HepG2 (cell line): Measurements from ENCODE around the gene HEYL. TPM values are rescaled to one million over a fixed set of nuclear protein-coding genes. Genes with fewer than 3 reads are reported as not detected.

Experiments used
- ATAC-seq: fragments of 200-7000 bp; cut with Tn5 transposase; 3 replicates; pipeline ENCODE4 v1.9.1; 2020; ENCODE audit warnings: mild to moderate bottlenecking, moderate library complexity
- BruUV-seq: library from RNA; stranded (reverse); fragments of 400-500 nt; replicated peaks from 2 replicates; lab custom pipeline; 2021; lab: Mats Ljungman, UMichigan
- CTCF ChIA-PET: fragments of 300-600 bp; formaldehyde crosslinking; extraction: SDS; loops from one replicate; lab custom pipeline; 2021; ENCODE audit warnings: low total read pairs, inconsistent platforms, low intra/inter-chr PET ratio; lab: Yijun Ruan, JAX
- POLR2A ChIA-PET: fragments of 350-600 bp; sonication (Branson Sonifier 250); formaldehyde crosslinking; loops from one replicate; lab custom pipeline; 2020; ENCODE audit warnings: antibody characterized with exemption, inconsistent platforms; lab: Yijun Ruan, JAX
- DNase-seq: peaks from one replicate; pipeline ENCODE4 v3.0.0-alpha.2; 2015; ENCODE audit warnings: low spot score
- FAIRE-seq: peaks from 3 replicates; lab custom pipeline; 2011; peaks lifted over from hg19 to GRCh38; lab: Jason Lieb, UNC
- H2AFZ ChIP-seq: one replicate; pipeline ENCODE4 v1.6.1; 2011; ENCODE audit warnings: low read length, inconsistent platforms
- H3K27ac ChIP-seq: fragments of 300-600 bp; 3 replicates; pipeline ENCODE4 v1.8.0; 2011; ENCODE audit warnings: mixed run types, mild to moderate bottlenecking, mixed read lengths, low read length, inconsistent platforms; ENCODE audit not compliant: insufficient read depth; ENCODE audit errors: extremely low read length
- H3K27me3 ChIP-seq, 2 experiments: fragments of 200-600 bp in 1 of 2; 2 replicates in 1 of 2; 3 replicates in 1 of 2; pipeline versions ENCODE4 v1.6.0 to v1.8.0; 2011; ENCODE audit warnings: low read length in 2 of 2, mild to moderate bottlenecking in 2 of 2, moderate library complexity in 2 of 2, inconsistent platforms in 1 of 2; ENCODE audit not compliant: insufficient read depth in 2 of 2, control insufficient read depth in 1 of 2
- H3K36me3 ChIP-seq, 2 experiments: fragments of 200-600 bp in 1 of 2; replicated peaks in 1 of 2; 2 replicates in 1 of 2; 3 replicates in 1 of 2; pipeline versions ENCODE4 v1.5.1 to v1.8.0; 2011; ENCODE audit warnings: low read length in 2 of 2, inconsistent platforms in 1 of 2; ENCODE audit not compliant: insufficient read depth in 2 of 2, control insufficient read depth in 1 of 2
- H3K4me1 ChIP-seq: 2 replicates; pipeline ENCODE4 v1.5.1; 2012; ENCODE audit warnings: low read length, inconsistent platforms; ENCODE audit not compliant: insufficient read depth
- H3K4me2 ChIP-seq: 2 replicates; pipeline ENCODE4 v1.6.0; 2011; ENCODE audit warnings: low read depth, low read length, inconsistent platforms
- H3K4me3 ChIP-seq, 3 experiments: fragments of 200-600 bp in 1 of 3; sonication (generic), shearing (Covaris generic) in 1 of 3; replicated peaks in 1 of 3; 2 replicates each; pipeline ENCODE4 v1.5.1; 2011 to 2016; ENCODE audit warnings: low read length in 3 of 3, inconsistent platforms in 2 of 3, low read depth in 2 of 3, mild to moderate bottlenecking in 2 of 3, control low read depth in 1 of 3, mixed read lengths in 1 of 3; ENCODE audit not compliant: insufficient read depth in 1 of 3
- H3K79me2 ChIP-seq: one replicate; pipeline ENCODE4 v1.6.1; 2011; ENCODE audit warnings: low read length, inconsistent platforms; ENCODE audit not compliant: insufficient read depth
- H3K9ac ChIP-seq: 2 replicates; pipeline ENCODE4 v1.6.0; 2011; ENCODE audit warnings: mild to moderate bottlenecking, low read depth, low read length, inconsistent platforms; ENCODE audit not compliant: insufficient read depth
- H3K9me3 ChIP-seq: 2 replicates; pipeline ENCODE4 v1.5.1; 2012; ENCODE audit warnings: mild to moderate bottlenecking, low read length
- H4K20me1 ChIP-seq: 2 replicates; pipeline ENCODE4 v1.6.0; 2011; ENCODE audit warnings: inconsistent platforms, mild to moderate bottlenecking, low read length, moderate library complexity; ENCODE audit not compliant: insufficient read depth
- CREM ChIP-seq, 2 experiments: sonication (generic) in 1 of 2; formaldehyde crosslinking in 1 of 2; IDR thresholded peaks; 2 replicates each; pipeline versions ENCODE4 v1.4.0 to v1.6.1; 2016 to 2020; ENCODE audit warnings: antibody characterized with exemption in 1 of 2, mild to moderate bottlenecking in 1 of 2, missing genetic modification reagents in 1 of 2
- FOXM1 ChIP-seq: sonication (generic); formaldehyde crosslinking; IDR thresholded peaks from 2 replicates; pipeline ENCODE4 v1.5.0; 2020; ENCODE audit warnings: missing genetic modification reagents
- KIAA2018 ChIP-seq: sonication (generic); formaldehyde crosslinking; IDR thresholded peaks from 2 replicates; pipeline ENCODE4 v1.5.0; 2020; ENCODE audit warnings: mild to moderate bottlenecking, missing genetic modification reagents, borderline replicate concordance
- NPAS2 ChIP-seq: sonication (generic); formaldehyde crosslinking; IDR thresholded peaks from 2 replicates; pipeline ENCODE4 v1.8.0; 2022; ENCODE audit warnings: mild to moderate bottlenecking, missing genetic modification reagents, borderline replicate concordance
- RAD21 ChIP-seq: fragments of 450-650 bp; formaldehyde crosslinking; IDR thresholded peaks from 2 replicates; pipeline ENCODE4 v1.5.0; 2020; ENCODE audit warnings: mild to moderate bottlenecking
- ZNF496 ChIP-seq: sonication (generic); formaldehyde crosslinking; IDR thresholded peaks from 2 replicates; pipeline ENCODE4 v1.8.1; 2023; ENCODE audit warnings: mild to moderate bottlenecking, moderate library complexity, missing genetic modification reagents; ENCODE audit not compliant: insufficient replicate concordance
- WGBS: methylation state at CpG from one replicate; pipeline ENCODE4 v1.1.6; 2017; ENCODE audit warnings: low lambda C conversion rate; 5-methylcytosine and 5-hydroxymethylcytosine counted together
- in situ Hi-C: cut with HindIII; loops from 2 replicates; pipeline ENCODE4 v1.10.0; 2017; ENCODE audit warnings: low pct_unique_long_range_greater_than_20kb; ENCODE audit not compliant: extremely low pct_ligation_motif_present
- intact Hi-C: fragments of 100-400 bp; cut with micrococcal nuclease; formaldehyde crosslinking; loops from one replicate; pipeline ENCODE4 v1.10.0; 2022; ENCODE audit not compliant: unreplicated experiment
- polyA plus RNA-seq, 8 experiments: library from polyadenylated mRNA; depleted of rRNA in 3 of 8; stranded (reverse) in 7 of 8; unstranded in 1 of 8; fragments of >200 nt; fragmentation: Illumina TruSeq in 4 of 8; extraction: Trizol in 4 of 8; gene quantifications; 2 replicates each; pipeline versions ENCODE4 v1.2.1 to v1.2.3, GENCODE V29; 2011 to 2016; ENCODE audit warnings: low read depth in 4 of 8, missing spikeins in 1 of 8, mixed read lengths in 1 of 8; ENCODE audit not compliant: insufficient read depth in 1 of 8
- total RNA-seq, 5 experiments: library from RNA; depleted of rRNA; stranded (reverse); fragments of >200 nt; fragmentation: Illumina TruSeq; extraction: Trizol; gene quantifications; 2 replicates each; pipeline ENCODE4 v1.2.3, GENCODE V29; 2016; ENCODE audit warnings: low read depth in 1 of 5
- TF ChIP-seq, protein P1 (sequence below): IDR thresholded peaks from 2 replicates; pipeline ENCODE4 v1.4.0; 2020; ENCODE audit warnings: mild to moderate bottlenecking, missing genetic modification reagents

The HEYL gene
- total and polyA plus RNA-seq, 2 of the 13 experiments (the other 11 are each of a cell fraction or from before 2014, with no cell fraction given), result 0.03 to 0.04 TPM

GRCh38 chr1:39654291-39654690 lies 14.8 kb upstream of the HEYL start:
- no peak for TF ChIP-seq KIAA2018 (CRISPR knock-in tag)
- no peak for TF ChIP-seq CREM (IDR thresholded peaks at IDR 0.05)
- no peak for TF ChIP-seq CREM (CRISPR knock-in tag; IDR thresholded peaks at IDR 0.05)
- TF ChIP-seq NPAS2 (CRISPR knock-in tag), result no peak
- no peak for TF ChIP-seq RAD21 (CRISPR knock-in tag)
- TF ChIP-seq, protein P1, sequence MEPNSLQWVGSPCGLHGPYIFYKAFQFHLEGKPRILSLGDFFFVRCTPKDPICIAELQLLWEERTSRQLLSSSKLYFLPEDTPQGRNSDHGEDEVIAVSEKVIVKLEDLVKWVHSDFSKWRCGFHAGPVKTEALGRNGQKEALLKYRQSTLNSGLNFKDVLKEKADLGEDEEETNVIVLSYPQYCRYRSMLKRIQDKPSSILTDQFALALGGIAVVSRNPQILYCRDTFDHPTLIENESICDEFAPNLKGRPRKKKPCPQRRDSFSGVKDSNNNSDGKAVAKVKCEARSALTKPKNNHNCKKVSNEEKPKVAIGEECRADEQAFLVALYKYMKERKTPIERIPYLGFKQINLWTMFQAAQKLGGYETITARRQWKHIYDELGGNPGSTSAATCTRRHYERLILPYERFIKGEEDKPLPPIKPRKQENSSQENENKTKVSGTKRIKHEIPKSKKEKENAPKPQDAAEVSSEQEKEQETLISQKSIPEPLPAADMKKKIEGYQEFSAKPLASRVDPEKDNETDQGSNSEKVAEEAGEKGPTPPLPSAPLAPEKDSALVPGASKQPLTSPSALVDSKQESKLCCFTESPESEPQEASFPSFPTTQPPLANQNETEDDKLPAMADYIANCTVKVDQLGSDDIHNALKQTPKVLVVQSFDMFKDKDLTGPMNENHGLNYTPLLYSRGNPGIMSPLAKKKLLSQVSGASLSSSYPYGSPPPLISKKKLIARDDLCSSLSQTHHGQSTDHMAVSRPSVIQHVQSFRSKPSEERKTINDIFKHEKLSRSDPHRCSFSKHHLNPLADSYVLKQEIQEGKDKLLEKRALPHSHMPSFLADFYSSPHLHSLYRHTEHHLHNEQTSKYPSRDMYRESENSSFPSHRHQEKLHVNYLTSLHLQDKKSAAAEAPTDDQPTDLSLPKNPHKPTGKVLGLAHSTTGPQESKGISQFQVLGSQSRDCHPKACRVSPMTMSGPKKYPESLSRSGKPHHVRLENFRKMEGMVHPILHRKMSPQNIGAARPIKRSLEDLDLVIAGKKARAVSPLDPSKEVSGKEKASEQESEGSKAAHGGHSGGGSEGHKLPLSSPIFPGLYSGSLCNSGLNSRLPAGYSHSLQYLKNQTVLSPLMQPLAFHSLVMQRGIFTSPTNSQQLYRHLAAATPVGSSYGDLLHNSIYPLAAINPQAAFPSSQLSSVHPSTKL, result no peak
- no peak for TF ChIP-seq ZNF496 (CRISPR knock-in tag)
- no peak for TF ChIP-seq FOXM1
- no TSS peak for BruUV-seq
- intact Hi-C loops, result no loop called here
- Histone ChIP-seq H3K27me3 (peaks cover 3 to 46% of the 10 kb centered on the region in 2 experiments; a peak in 4 of 5 replicates), H3K27ac (no peak overlapping the region), H2AFZ (no peak overlapping the region), H3K79me2 (no peaks in the 10 kb centered on the region), H3K9me3 (no peaks in the 10 kb centered on the region), H3K9ac (no peak overlapping the region), H3K36me3 (no peaks in the 10 kb centered on the region), H3K4me1 (no peaks in the 10 kb centered on the region), H3K4me3 (no peak overlapping the region), H4K20me1 (no peaks in the 10 kb centered on the region), H3K4me2 (no peak overlapping the region)
- ChIA-PET CTCF (interaction anchor here (0.7 to 1.9 kb wide), 2 partner anchors 15 to 48 kb away, joined by 3 to 24 read pairs; partner anchors contain the start of gene HEYL), POLR2A (no interaction called here)
- FAIRE-seq (no peak), ATAC-seq (no peak), DNase-seq (no peak)
- WGBS, result 54% methylated on average over 6 of the region's 7 CpGs
- in situ Hi-C loops, result loop anchor here (5.0 kb wide), 1 partner anchor 47 kb away; no protein-coding TSS in a partner anchor
